ENCODE measurements around the gene SVEP1. TPM values are rescaled to one million over a fixed set of nuclear protein-coding genes. Genes with fewer than 3 reads are reported as not detected.

SVEP1 gene
- total RNA-seq, 2 donors from 2014 or later: 32.0 to 53.6 TPM

DNA sequence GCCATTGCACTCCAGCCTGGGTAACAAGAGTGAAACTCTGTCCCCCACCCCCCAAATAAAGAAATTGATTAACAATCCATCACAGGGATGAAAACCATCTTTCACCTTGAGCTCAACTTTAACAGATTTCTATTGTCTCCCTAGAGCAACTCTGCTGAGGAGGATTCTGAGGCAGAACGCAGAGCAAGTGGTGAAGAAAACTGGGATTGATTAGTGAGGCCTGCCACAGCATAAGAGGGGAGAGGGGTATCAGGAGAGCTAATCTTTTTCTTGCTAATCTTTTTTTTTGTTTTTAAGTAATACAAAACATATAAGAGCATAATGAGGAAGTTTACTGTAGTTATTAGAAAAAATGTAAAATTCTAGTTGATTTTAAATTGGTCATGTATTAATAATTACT lies 250.8 kb downstream of the SVEP1 start:
- Histone ChIP-seq H3K9me3 (no peaks in the 10 kb centered on the region), H3K4me3 (no peak overlapping the region), H3K4me1 (ENCODE audit: control insufficient read depth in 1 of 2, low read depth in 2 of 2) (no peaks in the 10 kb centered on the region), H3K27ac (no peak overlapping the region), H3K36me3 (no peaks in the 10 kb centered on the region), H3K27me3 (replicated peaks; ENCODE audit: insufficient read depth) (no peaks in the 10 kb centered on the region)
- TF ChIP-seq, protein P1, sequence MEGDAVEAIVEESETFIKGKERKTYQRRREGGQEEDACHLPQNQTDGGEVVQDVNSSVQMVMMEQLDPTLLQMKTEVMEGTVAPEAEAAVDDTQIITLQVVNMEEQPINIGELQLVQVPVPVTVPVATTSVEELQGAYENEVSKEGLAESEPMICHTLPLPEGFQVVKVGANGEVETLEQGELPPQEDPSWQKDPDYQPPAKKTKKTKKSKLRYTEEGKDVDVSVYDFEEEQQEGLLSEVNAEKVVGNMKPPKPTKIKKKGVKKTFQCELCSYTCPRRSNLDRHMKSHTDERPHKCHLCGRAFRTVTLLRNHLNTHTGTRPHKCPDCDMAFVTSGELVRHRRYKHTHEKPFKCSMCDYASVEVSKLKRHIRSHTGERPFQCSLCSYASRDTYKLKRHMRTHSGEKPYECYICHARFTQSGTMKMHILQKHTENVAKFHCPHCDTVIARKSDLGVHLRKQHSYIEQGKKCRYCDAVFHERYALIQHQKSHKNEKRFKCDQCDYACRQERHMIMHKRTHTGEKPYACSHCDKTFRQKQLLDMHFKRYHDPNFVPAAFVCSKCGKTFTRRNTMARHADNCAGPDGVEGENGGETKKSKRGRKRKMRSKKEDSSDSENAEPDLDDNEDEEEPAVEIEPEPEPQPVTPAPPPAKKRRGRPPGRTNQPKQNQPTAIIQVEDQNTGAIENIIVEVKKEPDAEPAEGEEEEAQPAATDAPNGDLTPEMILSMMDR (IDR thresholded peaks at IDR 0.05): no peak
- ATAC-seq (ENCODE audit: insufficient number of reproducible peaks, low FRiP score, low read depth): no peak
- DNase-seq (ENCODE audit: low spot score): no peak

GRCh38 chr9:110327716-110328115 lies 251.8 kb downstream of the SVEP1 start:
- ATAC-seq (ENCODE audit: insufficient number of reproducible peaks, low FRiP score, low read depth) (no peak), DNase-seq (ENCODE audit: low spot score) (no peak)
- Histone ChIP-seq H3K4me3 (no peak overlapping the region), H3K27ac (no peak overlapping the region), H3K4me1 (ENCODE audit: control insufficient read depth in 1 of 2, low read depth in 2 of 2) (no peaks in the 10 kb centered on the region), H3K9me3 (no peaks in the 10 kb centered on the region), H3K36me3 (no peaks in the 10 kb centered on the region), H3K27me3 (replicated peaks; ENCODE audit: insufficient read depth) (no peaks in the 10 kb centered on the region)
- TF ChIP-seq, protein P1 (IDR thresholded peaks at IDR 0.05): no peak

- Histone ChIP-seq H3K36me3 (no peaks in the 10 kb centered on the region), H3K4me3 (no peak overlapping the region), H3K4me1 (ENCODE audit: control insufficient read depth in 1 of 2, low read depth in 2 of 2) (no peaks in the 10 kb centered on the region), H3K9me3 (no peaks in the 10 kb centered on the region), H3K27ac (no peak overlapping the region), H3K27me3 (replicated peaks; ENCODE audit: insufficient read depth) (no peaks in the 10 kb centered on the region)
- DNase-seq (ENCODE audit: low spot score): no peak
- no peak for ATAC-seq (ENCODE audit: insufficient number of reproducible peaks, low FRiP score, low read depth)
- TF ChIP-seq, protein P1 (IDR thresholded peaks at IDR 0.05): no peak
Measured at GRCh38 chr9:110323818-110324217, 255.7 kb downstream of the SVEP1 start.

DNA sequence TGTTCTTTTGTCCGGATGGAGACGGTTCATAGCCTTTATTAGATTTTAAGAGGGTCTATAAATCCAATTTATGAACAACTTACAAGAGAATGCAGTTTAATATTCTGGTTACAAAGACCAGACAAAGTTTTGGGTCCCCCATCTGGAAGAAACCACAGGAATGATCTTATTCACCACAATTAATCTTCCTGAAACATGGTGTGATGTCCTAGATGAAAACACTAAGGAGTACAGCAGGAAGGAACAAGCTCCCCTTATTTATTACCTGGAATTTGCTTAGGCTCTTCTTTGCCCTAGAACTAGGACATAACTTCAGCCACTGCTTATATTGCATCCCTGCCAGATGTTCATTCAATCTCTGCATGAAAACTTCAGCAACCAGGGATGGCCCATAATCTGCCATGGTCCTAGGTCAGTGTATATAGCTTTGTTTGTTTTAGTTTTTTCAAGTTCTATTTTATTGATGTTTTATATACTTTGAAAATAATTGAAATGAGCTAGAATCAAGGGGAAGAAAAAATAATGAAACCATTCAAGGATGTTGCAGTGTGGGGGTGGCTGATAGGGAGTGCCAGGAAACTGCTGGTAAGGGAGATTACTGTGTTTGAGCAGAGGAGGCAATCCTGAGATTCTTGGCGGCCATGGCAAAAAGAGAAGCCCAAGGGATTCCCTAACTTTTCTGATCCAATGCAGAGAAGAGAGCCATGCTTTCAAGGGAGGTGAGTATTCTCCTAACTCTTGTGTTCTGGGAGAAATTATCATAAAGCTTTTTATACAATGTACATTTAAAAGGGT lies 258.7 kb downstream of the SVEP1 start:
- Histone ChIP-seq H3K4me3 (no peak overlapping the region), H3K27me3 (replicated peaks; ENCODE audit: insufficient read depth) (no peaks in the 10 kb centered on the region), H3K4me1 (ENCODE audit: control insufficient read depth in 1 of 2, low read depth in 2 of 2) (no peaks in the 10 kb centered on the region), H3K9me3 (no peaks in the 10 kb centered on the region), H3K36me3 (no peaks in the 10 kb centered on the region), H3K27ac (no peak overlapping the region)
- TF ChIP-seq, protein P1 (IDR thresholded peaks at IDR 0.05): no peak
- DNase-seq (ENCODE audit: low spot score) (no peak), ATAC-seq (ENCODE audit: insufficient number of reproducible peaks, low FRiP score, low read depth) (no peak)

DNA sequence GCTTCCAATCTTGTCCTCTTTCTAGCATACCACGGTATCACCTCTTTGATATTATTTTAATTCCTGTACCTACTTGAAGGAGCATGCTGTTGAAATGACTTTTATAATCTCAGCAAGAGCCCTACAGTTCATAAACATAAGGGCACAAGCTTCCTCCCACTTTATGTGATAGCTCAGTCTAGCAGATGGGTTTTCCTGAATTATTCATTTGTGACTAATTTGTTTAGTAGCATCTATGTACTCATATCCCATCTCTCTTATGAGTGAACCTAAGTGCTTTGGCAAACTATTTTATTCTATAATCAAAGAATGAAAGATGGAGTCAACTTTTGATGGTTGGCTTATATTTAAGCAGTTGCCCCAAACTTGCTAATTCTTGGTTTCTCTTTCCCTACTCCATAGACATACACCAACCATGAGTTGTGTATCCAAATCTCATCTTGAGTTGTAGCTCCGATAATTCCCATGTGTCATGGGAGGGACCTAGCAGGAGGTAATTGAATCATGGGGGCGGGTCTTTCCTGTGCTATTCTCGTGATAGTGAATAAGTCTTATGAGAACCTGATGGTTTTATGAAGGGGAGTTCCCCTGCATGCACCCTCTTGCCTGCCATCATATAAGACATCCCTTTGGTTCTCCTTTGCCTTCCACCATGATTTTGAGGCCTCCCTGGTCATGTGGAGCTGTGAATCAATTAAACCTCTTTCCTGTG lies 259.6 kb downstream of the SVEP1 start:
- TF ChIP-seq, protein P1 (IDR thresholded peaks at IDR 0.05): no peak

More for the DNA sequence above, 259.6 kb downstream of the SVEP1 start:
- no peaks in the 10 kb centered on the region for H3K9me3 ChIP-seq
- no peak overlapping the region for H3K4me3 ChIP-seq
- DNase-seq (ENCODE audit: low spot score): no peak
- H3K27me3 ChIP-seq (replicated peaks; ENCODE audit: insufficient read depth): no peaks in the 10 kb centered on the region
- ATAC-seq (ENCODE audit: insufficient number of reproducible peaks, low FRiP score, low read depth): no peak
- no peak overlapping the region for H3K27ac ChIP-seq
- H3K36me3 ChIP-seq: no peaks in the 10 kb centered on the region
- H3K4me1 ChIP-seq (ENCODE audit: control insufficient read depth in 1 of 2, low read depth in 2 of 2): no peaks in the 10 kb centered on the region

All from thoracic aorta (tissue), 2 donors.